HG03432 (cell line): ENCODE data around the gene SLC39A11.
"Not testable (repeated sequence)": the region's sequence is repeated elsewhere in the genome, so short reads cannot be mapped to it uniquely, and the experiment has no call there.

Source experiments
- ATAC-seq: cut with Tn5 transposase; IDR thresholded peaks from one replicate; pipeline ENCODE4 v1.9.1; 2021; ENCODE audit warnings: mild to moderate bottlenecking, moderate library complexity; ENCODE audit not compliant: unreplicated experiment

SLC39A11 gene

DNA sequence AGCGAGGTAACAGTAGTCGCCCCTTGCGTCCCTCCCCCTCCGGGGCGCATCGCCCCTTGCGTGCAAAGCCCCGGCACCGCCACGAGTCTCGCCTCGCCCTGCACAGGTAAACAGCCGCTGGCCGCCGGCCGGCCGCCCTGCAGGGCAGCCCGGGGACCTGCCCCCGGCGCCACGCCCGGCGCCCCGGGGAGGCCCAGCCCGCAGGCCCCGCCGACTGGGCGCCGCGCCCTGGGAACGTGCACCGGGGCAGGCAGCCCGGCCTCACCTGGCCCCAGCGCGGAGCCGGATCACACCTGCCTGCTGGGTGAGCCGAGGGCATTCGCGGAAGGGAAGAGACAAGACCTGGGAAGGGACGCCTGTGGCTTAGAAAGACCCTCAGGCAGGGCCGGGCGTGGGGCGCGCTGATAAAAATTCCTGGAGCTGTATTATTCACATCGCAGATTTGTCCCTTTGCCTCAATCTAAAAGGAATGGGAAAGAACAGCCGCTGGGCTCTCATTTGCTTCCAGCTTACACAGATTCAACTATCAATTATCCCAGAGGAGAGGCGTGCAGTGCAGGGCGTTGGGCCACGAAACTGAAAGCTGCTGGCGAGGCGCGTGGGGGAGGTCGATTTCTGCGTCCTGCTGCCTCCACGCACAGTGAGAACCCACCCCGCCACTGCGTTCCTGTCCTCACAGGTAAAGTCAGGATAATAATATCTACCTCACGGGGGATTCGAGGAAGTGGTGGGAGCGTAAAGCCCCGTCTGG, 451.9 kb downstream of the SLC39A11 start:
- no peak for ATAC-seq

DNA sequence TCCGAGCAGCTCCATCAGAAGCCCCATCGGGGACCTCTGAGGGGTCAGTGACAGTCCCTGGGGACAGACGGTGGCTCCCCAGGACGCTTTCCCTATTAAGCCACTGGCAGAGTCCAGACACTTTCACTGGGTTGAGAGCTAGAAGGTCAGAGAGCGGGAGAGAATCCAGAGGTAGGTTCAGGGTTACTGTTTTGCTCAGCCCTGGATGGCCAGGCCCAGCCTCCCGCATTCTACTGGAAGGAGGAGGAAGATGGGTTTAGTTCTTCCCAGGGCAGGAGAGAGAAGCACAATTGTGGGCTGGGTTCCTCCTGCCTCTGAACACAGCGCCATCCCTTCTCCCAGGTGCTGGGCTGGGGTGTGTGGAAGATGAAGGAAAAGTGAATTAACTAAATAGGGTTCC, 452.8 kb downstream of the SLC39A11 start:
- ATAC-seq = no peak

DNA sequence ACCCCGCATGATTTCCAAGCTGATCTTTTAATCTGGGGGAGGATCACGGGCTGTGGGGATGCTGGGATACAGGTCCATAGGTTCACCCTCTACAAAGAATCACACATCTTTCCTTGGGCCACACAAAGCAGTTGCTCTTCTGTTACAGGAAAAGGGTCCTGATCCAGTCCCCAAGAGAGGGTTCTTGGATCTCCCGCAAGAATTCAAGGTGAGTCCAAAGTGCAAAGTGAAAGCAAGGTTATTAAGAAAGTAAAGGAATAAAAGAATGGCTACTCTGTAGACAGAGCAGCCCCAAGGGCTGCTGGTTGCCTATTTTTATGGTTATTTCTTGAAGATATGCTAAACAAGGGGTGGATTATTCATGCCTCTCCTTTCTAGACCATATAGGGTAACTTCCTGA, 453.6 kb downstream of the SLC39A11 start:
- ATAC-seq = not testable (repeated sequence)

DNA sequence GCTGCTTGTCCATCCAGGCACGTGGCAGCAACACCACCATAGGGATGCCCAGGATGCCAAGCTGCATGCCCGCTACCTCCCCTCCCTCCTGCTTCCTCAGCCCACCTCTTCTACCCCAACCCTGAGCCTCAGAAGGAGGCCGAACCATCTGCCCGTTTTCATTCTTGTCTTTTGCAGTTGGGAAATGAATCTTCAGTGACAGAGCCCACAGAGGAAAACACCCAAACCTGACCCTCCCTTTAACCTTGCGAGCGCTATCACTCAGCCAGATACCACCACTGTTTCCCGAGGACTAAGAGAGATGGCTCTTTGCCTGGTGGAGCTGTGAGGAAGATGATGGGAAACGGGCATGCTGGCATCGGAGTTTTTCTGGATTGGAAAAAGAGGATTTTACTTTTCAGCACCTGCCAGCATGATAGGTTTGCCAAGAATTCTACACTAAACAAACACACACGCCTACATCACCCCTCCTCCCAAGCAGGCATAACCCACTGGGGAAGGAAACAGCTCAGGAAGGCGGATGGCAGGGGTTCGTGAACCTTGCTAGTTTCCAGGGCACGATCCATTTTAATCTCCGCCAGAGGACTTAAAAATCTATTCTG, 457.4 kb downstream of the SLC39A11 start:
- no peak for ATAC-seq

DNA sequence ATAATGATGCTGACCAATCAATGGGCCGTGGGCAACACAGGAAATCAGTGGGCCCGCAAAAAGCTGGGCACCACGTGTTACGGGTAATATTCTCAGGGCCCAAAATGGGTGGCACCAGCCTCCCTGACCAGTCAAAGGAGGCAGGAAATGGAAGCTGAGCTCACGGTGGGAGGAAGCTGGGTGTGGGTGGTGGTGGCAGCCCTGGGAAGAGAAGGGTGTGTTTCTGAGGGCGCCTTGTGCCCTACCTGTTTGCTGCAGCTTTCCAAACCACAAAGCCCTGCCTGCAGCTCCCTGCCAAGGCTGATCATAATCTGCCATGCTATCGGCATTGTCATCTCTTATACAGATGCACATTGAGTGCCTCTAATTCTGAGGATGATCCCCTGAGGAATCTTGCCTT, 457.9 kb downstream of the SLC39A11 start:
- no peak for ATAC-seq

DNA sequence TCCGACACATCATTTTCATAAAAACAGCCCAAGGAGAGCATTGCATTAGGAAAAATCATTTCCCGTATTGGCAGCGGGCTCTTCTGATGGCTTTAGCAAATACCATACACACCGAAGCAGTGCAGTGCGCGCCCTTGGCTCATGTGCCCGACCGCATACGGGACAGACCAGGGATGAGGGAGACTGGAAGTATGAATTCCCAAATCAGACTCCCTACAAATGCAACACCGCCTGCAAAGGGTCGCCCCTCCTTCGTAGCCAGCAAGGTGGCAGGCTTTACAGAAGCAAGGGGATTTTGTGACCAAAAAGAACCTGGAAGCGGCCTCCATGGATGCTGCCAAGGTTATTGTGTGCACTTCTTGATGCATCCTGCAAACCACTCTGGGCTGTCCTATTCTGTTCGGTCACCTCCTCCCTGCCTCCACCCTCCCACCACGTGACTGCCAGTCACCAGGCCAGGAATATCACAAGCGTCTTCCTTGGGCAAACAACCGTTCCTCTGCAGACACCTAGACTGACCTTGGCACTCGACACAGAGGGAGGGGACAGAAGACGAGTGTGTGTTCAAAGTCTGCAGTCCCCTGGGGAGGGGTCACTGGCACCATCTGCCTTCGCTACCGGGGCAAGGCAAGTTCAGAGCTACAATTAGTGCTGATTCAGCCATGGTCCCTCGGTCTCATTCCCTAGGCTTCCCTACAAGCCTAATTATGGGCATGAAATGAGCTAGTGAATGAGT, 460.4 kb downstream of the SLC39A11 start:
- ATAC-seq = no peak

DNA sequence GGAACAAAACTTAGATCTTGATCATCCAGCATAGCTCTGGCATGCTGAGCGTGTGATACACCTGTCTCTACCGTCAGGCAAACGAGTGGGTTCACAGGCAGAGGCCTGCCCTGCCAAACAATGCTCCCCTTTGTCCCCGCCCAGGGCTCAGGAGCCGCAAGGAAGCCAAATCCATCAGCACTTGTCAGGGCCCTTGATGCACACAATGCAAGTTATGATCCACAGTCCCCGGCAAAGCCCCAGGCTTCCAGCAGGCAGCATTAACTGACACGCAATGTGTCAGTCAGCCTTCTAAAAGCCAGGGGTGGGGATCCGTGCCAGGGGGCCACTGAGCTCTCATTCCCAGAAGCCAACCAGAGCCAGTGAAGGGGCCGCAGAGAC, 460.9 kb downstream of the SLC39A11 start:
- ATAC-seq = no peak

DNA sequence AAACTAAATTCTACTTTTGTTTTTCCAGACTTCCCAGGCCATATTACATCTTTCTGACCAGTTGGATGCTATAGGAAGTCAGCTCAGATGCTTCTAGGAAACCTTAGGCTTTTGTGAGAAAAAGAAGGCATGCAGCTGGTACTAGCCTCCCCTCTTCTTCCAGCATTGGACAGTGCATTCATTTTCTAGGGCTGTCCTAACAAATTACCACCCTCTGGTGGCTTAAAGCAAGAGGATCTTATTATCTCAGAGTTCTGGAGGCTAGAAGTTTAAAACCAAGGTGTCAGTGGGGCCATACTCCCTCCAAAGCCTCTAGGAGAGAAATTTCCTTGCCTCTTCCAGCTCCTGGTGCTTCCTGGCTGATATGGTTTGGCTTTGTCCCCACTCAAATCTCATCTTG, 467.8 kb downstream of the SLC39A11 start:
- no peak for ATAC-seq

DNA sequence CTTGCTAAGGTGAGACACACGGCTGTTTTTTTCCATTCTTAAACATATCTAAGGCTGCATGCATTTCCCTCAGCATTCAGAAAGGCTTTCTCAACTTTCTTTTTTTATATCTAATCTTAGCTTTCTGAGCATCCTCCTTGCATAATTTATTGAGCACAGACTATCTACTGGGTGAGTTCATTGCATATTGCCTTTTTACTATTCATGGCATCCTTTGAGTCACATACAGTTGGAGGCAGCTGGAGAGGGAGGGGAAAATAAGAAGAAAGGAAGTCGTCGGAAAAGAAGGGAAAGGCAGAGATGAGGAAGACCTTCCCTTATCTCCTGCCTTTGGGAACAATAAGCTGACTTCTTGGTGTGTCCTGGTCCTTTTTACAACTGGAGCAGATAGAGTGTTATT, 468.3 kb downstream of the SLC39A11 start:
- ATAC-seq = no peak

DNA sequence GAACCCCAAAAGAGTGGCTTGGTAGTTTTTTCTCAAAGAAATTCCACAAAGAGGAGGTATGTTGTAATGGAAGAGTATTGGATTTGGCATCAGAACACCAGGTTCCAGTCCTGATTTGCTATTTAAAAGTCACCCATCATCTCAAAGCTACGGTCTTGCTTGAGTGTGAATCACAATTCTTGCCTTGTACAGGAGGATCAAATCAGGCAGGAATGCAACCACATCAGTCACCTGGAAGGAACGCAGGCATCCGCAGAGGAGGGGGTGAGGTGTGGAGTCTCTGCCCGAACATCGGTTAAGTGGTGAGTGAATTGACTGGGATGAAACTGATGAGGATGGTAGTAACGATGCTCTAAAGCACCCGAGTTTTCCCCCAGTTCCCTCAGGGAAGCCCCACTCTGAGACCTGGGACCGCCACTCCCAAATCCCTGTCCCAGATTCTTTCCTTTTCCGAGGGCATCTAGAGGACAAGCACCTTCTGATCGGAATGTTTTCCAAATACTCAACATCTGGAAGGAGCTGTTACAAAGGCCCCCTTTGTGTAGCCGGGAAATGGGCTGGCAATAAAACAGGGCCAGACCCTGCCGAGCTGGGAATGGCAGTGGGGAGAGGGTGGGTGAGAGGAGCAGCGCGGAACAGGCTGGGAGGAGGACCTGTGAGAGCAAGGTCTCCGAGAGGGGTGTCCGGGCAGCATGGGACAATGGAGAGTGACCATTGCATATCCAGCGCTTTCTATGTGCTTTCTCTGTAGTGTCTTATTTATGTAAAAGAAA, 469.6 kb downstream of the SLC39A11 start:
- ATAC-seq = no peak

DNA sequence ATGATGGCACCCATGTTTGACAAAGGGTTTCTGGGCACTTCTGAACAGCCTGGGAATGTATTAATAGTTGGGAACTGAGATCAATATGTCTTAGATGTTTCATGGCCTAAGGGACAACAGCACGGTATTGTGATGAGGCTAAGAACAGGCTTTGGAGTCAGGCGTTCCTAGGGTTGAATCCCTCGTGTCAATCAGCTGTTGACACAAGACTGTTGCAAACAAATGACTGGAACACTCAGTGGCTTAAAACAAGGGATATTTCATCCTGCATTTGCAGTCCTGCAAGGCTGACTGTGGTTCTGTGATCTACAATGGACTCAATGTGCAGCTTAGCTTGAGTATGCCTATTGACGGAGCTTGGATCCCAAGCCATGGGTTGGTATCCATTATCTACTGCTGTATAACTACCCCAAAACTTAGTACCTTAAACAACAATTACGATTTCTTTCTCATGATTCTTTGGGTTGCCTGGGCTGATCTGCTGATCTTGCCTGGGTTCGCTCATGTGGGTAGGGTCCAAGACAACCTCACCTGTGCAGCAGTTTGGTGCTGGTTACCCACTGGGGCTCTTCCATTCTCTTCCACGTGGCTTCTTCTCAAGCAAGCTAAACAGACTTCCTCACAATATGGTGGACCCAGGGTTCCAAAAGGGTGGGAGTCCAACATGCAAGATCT, 472.4 kb downstream of the SLC39A11 start:
- ATAC-seq = no peak

DNA sequence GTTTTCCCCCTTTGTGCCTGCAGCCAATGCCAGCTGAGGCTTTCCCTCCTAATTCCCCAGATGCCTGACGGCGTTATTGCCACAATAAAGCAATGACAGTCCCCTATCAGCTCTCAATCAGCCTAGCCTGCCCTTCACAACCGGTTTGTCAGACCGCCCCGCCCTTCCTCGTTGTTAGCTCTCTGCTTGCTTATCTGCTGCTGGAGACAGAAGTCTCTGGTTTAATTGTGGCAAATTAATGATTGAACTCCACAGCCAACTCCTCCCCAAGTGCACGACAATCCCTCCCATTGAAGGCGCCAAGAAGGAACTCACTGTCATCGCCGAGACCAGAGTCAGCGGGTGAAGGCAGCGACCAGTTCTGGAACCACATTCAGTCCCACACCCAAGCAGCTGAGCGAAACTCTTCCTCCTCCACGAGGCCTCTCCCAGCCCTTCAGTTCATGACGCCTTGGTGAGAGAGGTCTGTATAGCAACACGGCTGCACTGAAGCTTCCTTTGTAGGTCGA, 474.4 kb downstream of the SLC39A11 start:
- peak; percentile 61 for ATAC-seq

DNA sequence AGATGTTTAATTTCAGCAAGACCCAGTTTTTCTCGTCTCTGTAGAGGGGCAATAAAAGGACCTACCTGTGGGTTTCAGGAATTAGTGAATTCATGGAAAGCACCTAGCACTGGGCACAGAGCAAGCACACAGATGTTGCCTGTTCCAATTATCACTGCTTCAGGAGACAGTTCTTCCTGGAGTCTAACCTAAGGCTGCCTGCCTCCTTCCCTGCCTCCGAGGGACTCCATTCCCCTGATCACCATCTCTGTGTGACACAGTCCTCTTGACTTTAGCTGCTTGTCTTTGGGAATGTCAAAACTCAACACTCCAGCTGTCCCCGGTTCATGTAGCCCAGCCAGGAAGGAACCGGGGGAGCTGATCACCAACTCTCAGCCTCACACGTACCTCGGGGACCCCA, 474.9 kb downstream of the SLC39A11 start:
- ATAC-seq = no peak

DNA sequence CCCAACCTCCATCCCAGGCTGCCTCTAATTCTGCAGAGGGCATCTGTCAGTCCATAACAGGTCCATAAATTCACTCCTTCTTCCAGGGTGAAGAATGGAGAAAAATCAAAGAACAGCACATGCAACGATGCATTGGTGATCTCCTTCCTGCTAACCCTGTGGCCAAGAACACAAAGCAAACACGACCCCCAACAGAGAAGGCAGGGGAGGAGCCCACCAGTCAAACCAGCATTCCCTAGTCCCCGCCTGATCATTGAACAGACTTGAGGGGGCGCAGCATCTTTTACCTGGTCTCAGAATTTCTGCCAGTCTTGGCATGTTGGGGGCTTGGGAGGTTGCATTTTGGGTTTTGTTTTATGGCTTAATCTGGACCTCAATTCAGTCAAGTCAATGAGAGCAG, 476.0 kb downstream of the SLC39A11 start:
- no peak for ATAC-seq

DNA sequence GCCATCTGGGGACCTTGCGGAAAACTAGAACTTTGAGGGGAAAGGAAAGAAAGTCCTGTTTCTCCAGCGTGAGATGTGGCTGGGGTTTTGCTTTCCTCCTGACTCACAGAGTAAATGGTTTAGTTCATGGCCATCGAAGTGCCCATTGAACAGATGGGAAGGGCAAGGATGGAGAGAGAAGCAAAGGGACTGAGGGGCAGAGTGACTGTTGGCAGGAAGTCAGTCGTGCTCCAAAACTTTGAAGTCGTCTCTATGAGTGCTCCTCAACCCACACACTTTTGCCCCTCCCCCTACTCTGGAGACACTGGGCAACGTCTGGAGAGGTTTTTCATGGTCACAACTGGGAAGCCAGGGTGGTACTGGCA, 476.9 kb downstream of the SLC39A11 start:
- no peak for ATAC-seq

DNA sequence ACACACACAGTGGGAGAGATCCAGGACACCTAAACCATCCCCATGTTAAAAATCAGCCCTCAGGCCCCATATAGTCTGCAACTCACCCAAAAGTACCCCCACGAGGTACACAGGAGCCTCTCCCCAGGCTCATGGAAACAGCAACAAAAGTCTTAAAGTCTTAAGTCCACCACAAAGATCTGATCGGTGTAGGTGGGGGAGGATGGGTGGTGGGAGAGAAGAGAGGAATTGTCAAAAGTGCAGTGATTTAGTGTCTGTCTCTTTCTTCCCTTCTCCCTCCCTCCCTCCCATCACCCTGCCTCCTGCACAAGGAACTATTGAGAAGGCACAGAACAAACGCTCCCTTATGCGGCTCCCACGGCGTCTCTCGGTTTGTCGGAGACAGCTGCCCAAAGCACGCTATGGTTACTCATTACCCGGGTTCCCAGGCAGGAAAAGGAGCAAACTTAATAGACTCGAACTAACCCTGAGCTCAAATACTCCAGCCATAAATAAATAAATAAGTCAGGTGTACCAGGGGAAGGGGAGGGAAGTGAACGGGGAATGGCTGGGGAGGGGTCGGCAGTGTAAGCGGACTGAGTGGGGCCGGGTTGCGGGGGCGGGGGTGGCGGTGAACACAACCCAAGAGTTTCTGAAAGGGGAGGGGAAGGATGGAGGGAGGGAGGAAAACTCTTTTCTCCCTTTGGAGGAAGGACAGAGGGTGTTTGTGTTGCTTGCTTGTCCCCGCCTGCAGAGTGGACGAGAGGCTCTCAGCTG, 477.4 kb downstream of the SLC39A11 start:
- ATAC-seq = peak; percentile 43

DNA sequence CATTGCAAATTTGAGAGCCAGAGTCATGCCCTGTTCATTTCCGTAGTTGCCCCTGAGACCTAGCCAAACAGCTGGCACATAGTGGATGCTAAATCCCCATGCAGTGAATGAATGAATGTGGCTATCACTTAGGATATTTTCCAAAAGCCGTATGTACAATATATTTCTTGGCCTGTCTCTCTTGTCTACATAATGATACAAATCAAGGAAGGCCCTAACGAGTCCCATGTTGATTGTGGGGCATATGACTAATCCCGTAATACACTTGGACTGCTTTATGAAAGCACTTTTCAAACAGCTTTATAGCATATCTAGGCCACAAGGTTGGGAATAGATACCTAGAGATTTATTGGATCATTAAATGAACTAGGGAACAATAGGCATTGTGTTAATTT, 478.0 kb downstream of the SLC39A11 start:
- no peak for ATAC-seq

DNA sequence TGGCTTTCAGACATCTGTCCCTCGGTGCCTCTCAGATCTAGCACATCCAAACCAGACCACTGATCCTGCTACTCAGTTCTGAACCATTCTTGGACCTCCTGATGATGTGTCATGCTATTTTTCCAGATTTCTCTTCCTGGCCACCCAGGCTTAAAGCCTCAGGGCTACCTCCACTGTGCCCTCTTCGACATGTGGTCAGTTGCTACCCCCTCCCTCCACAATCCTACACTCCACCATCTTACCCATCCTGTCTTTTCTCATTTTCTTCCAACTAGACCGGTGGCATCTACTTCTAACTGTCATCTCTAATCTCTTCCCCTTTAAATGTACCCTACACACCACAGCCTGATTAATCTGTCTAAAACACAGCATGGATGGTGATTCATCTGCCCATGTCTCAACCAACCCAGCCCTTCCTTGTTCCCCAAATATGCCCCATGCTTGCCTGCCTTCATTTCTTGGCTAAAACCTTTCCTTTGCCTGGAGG, 478.6 kb downstream of the SLC39A11 start:
- no peak for ATAC-seq

DNA sequence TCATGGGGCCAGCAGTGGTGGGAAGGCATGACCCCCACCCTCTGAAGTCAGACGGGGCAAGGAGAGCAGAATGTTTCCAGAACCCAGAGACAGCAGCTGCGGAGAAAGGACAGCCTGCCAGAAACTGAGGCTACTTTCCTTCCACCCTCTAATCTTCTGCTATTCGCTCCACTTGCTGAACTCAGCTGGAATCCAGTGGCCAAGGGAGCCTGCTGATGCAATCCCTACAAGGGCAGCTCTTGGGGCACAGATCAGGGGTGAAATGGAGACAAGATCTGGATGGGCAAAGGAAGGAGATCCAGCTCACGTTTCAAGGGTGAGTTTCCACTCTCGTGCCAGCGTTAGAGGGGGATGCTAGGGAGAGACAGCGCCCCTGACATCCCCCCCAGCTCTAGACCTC, 479.1 kb downstream of the SLC39A11 start:
- ATAC-seq = no peak

DNA sequence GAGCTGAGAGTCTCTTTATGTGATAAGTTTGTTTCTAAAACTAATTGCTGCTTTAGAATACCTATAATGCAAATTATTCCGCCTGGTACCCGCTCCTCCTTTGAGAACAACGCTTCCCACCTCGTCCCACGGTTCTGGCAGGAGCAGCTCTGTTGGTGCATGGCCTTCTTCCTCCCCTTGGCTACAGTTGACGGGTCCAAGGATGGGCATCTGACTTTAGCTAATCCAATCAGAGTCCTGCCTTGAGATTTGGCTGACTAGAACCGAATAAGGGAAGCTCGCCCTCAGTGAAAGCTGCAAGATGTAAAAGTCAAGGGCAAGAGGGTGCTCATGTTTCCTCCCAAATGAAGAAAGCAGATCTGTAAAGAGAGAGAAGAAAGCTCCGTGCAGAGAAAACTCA, 481.3 kb downstream of the SLC39A11 start:
- ATAC-seq = no peak
